HG02763 (cell line): ENCODE measurements around the gene NUMA1.

Source experiments
- ATAC-seq: cut with Tn5 transposase; IDR thresholded peaks from one replicate; pipeline ENCODE4 v1.9.1; 2021; ENCODE audit warnings: mild to moderate bottlenecking, moderate library complexity; ENCODE audit not compliant: unreplicated experiment

The NUMA1 gene

GRCh38 chr11:72069200-72069599 lies 11.1 kb downstream of the NUMA1 start:
- no peak for ATAC-seq

GRCh38 chr11:72067676-72068075 lies 12.7 kb downstream of the NUMA1 start:
- no peak for ATAC-seq

- no peak for ATAC-seq
These were observed 13.1 kb downstream of the NUMA1 start for GRCh38 chr11:72067266-72067665.

- ATAC-seq = no peak
These were observed 13.5 kb downstream of the NUMA1 start for GRCh38 chr11:72066855-72067254.

- no peak for ATAC-seq
These were observed 18.5 kb downstream of the NUMA1 start for GRCh38 chr11:72061739-72062396.

GRCh38 chr11:72058416-72059034 lies 21.8 kb downstream of the NUMA1 start:
- ATAC-seq = no peak

- no peak for ATAC-seq
These were observed 31.4 kb downstream of the NUMA1 start for GRCh38 chr11:72048766-72049460.

GRCh38 chr11:72045849-72046248 lies 34.5 kb downstream of the NUMA1 start:
- no peak for ATAC-seq

GRCh38 chr11:72042064-72042745 lies 38.1 kb downstream of the NUMA1 start:
- no peak for ATAC-seq

- no peak for ATAC-seq
These were observed 38.8 kb downstream of the NUMA1 start for GRCh38 chr11:72041364-72042063.

GRCh38 chr11:72040491-72041363 lies 39.6 kb downstream of the NUMA1 start:
- no peak for ATAC-seq

- no peak for ATAC-seq
These were observed 40.4 kb downstream of the NUMA1 start for GRCh38 chr11:72039856-72040401.

GRCh38 chr11:72039031-72039855 lies 41.1 kb downstream of the NUMA1 start:
- no peak for ATAC-seq

GRCh38 chr11:72038491-72038890 lies 41.9 kb downstream of the NUMA1 start:
- ATAC-seq = no peak

GRCh38 chr11:72037554-72038311 lies 42.6 kb downstream of the NUMA1 start:
- no peak for ATAC-seq

GRCh38 chr11:72036687-72037086 lies 43.7 kb downstream of the NUMA1 start:
- ATAC-seq = no peak

GRCh38 chr11:72030472-72031045 lies 49.8 kb downstream of the NUMA1 start:
- no peak for ATAC-seq

GRCh38 chr11:72026090-72026489 lies 54.3 kb downstream of the NUMA1 start:
- no peak for ATAC-seq
